Sigmoid colon (tissue), 3 donors: Measurements from ENCODE around the gene BATF2.

Experiments used
- CTCF ChIP-seq, 4 experiments: fragments of 450-650 bp in 3 of 4; fragments of 200-600 bp in 1 of 4; IDR thresholded peaks; one replicate each; pipeline ENCODE4 v1.5.1; 2016 to 2019; ENCODE audit warnings: antibody characterized with exemption in 4 of 4, mild to moderate bottlenecking in 3 of 4, moderate library complexity in 2 of 4
- POLR2A ChIP-seq, 2 donors: fragments of 450-650 bp; IDR thresholded peaks; one replicate each; pipeline ENCODE4 v1.6.1; 2016; ENCODE audit warnings: antibody characterized with exemption in 2 of 2, mild to moderate bottlenecking in 2 of 2, moderate library complexity in 2 of 2

GRCh38 chr11:64976651-64977050 lies 20.1 kb downstream of the BATF2 start:
- TF ChIP-seq CTCF (IDR thresholded peaks at IDR 0.05) (no peak), POLR2A (IDR thresholded peaks at IDR 0.05) (no peak)
